ENCODE data around the gene KRT8. TPM values are rescaled to one million over a fixed set of nuclear protein-coding genes. Genes with fewer than 3 reads are reported as not detected.

Gene KRT8
- total RNA-seq, 1 donor from 2014 or later = 8.3 TPM

DNA sequence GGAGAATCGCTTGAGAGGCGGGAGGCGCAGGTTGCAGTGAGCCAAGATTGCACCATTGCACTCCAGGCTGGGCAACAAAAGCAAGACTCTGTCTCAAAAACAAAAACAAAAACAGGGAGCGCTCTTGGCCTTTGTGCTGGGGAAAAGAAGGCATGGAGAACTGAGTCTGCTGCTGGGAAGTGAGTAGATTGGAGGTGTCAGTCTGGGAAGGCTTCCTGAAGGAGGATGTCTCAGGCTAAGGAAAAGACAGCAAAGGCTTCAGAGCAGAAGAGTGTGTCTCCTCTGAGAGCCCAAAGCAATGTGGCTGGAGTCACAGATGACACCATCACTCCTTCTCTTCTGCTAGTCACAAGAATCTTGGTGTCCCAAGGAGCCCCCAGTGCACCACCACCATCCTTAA lies 23.1 kb upstream of the KRT8 start:
- no peaks in the 10 kb centered on the region for H3K36me3 Mint-ChIP-seq (ENCODE audit: low read depth)
- peak overlapping the region; percentile 37 for H3K27ac Mint-ChIP-seq (ENCODE audit: unreplicated experiment)
- H3K4me1 Mint-ChIP-seq = peaks cover 19% of the 10 kb centered on the region
- TF ChIP-seq, protein P1, sequence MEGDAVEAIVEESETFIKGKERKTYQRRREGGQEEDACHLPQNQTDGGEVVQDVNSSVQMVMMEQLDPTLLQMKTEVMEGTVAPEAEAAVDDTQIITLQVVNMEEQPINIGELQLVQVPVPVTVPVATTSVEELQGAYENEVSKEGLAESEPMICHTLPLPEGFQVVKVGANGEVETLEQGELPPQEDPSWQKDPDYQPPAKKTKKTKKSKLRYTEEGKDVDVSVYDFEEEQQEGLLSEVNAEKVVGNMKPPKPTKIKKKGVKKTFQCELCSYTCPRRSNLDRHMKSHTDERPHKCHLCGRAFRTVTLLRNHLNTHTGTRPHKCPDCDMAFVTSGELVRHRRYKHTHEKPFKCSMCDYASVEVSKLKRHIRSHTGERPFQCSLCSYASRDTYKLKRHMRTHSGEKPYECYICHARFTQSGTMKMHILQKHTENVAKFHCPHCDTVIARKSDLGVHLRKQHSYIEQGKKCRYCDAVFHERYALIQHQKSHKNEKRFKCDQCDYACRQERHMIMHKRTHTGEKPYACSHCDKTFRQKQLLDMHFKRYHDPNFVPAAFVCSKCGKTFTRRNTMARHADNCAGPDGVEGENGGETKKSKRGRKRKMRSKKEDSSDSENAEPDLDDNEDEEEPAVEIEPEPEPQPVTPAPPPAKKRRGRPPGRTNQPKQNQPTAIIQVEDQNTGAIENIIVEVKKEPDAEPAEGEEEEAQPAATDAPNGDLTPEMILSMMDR (conservative IDR thresholded peaks at IDR 0.05) = no peak
- no peaks in the 10 kb centered on the region for H3K9me3 Mint-ChIP-seq
- H3K27me3 Mint-ChIP-seq (ENCODE audit: low read depth) = no peaks in the 10 kb centered on the region
- no peak for DNase-seq (ENCODE audit: low read depth, low spot score)
- no peak overlapping the region for H3K4me3 Mint-ChIP-seq

DNA sequence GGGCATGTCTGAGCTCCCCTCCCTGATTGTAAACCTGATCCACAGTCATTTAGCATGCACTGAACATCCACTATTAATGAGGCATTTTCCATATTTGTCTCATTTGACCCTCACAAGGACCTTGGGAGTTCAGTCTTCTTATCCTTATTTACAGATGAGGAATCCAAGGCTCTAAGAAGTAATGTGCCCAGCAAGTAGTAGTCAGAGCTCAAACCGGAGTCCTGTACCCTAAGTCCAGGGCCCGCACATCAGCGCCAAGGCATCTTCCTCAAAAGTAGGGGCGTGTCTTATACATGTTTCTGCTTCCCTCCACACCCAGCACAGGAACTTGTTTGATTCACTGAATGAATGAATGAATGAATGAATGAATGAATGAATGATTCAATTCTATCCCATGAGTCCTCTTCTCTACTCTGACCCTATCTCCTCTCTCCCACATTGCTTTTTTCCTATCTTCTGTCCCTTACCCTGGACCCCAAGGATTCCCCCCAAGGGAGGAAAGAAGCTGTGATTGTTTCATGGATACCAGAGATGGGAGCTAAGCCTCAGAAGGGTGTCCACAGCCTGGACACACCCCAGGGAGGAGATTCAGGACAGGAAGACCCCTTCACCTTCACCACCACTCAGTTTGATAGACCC lies 21.8 kb upstream of the KRT8 start:
- TF ChIP-seq, protein P1 (conservative IDR thresholded peaks at IDR 0.05) = no peak
- Mint-ChIP-seq H3K9me3 (no peaks in the 10 kb centered on the region), H3K4me1 (peaks cover 19% of the 10 kb centered on the region), H3K27me3 (ENCODE audit: low read depth) (no peaks in the 10 kb centered on the region), H3K27ac (ENCODE audit: unreplicated experiment) (peak overlapping the region; percentile 20), H3K36me3 (ENCODE audit: low read depth) (no peaks in the 10 kb centered on the region), H3K4me3 (no peak overlapping the region)
- no peak for DNase-seq (ENCODE audit: low read depth, low spot score)

DNA sequence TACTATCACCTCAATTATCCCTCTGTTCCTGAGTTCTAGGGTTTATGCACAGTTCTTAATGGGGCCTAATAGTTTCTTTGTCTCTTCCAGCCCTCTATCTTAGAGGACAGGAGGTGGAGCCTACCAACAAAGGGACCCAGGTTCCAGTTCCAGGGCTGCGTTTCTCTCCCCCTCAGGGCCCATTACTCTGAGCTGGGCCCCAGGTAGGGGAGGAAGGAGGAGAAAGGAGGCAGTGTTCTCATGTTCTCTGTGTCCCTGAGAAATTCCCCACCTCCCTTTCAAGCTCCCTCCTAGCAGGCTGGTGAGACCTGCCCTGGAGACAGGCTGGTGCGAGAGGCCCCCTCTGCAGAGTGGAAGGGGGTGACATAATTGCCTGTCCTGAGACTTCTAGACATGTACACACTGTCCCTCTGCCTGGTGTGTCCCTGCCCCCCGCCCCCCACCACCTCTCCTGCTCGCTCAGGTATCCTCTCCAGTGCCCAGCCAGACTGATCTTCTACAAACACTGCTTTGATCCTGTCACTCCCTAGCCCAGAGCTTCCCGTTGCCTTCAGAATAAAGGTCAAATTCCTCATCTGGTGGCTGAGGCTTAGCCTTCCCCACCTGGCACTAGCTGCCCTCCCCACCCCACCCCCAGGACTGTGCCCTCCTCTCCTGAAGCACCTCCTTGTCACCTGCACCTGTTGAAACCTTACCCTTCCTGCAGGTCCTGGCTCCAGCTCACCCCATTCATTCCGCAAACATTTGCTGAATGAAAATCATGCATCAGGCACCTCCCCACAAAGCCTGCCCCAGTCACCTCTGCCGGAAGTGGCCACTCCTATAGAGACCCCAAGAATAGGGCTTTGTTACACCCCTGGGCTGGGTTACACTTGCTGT lies 21.1 kb upstream of the KRT8 start:
- no peak overlapping the region for H3K4me3 Mint-ChIP-seq
- peaks cover 27% of the 10 kb centered on the region for H3K4me1 Mint-ChIP-seq
- H3K36me3 Mint-ChIP-seq (ENCODE audit: low read depth) = no peaks in the 10 kb centered on the region
- no peak for DNase-seq (ENCODE audit: low read depth, low spot score)
- TF ChIP-seq, protein P1 (conservative IDR thresholded peaks at IDR 0.05) = no peak
- H3K9me3 Mint-ChIP-seq = no peaks in the 10 kb centered on the region
- H3K27me3 Mint-ChIP-seq (ENCODE audit: low read depth) = no peaks in the 10 kb centered on the region
- no peak overlapping the region for H3K27ac Mint-ChIP-seq (ENCODE audit: unreplicated experiment)

DNA sequence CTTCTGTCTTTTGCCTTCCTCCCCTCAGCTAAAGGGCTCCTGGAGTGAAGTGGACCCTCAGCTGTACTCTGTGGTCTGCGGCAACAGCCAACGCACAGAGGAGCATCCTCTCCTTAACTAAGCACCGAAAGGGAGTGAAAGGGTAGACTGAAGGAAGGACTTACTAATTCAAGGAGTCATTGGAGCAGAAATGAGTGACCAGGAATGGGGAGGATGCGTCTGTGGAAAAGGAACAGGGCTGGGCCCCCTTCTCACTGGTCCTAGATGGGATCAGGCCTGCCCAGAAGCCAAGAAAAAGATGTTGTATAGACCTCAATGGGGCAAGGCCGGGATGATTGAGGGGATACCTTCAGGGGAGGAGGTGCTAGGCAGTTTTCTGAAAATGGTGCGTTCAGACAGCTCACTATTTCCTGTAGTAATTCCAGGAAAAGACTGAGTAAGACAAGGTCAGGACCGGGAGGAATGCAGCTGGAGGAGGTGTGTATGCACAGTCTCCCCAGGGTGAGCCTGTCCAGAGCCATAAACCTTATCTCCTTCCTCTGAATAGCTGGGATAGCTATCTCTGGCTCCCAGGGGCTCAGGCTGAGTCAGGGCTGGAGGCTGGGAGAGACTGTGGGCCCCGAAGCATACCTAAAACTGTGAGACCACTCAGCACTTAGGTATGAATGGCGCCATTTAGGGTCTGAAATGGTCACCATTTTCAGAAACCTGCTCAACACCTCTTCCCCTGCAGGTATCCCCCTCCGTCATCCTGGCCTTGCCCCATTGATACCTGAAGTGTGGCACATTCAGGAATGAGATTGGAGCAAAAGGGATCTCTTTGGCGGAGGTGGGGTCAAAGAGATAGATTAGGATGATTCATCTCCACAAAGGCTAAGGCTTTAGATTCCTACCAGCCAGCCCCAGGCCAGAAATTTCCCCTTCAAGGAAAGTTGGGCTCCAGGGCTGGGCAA lies 20.2 kb upstream of the KRT8 start:
- Mint-ChIP-seq H3K27ac (ENCODE audit: unreplicated experiment) (no peak overlapping the region), H3K36me3 (ENCODE audit: low read depth) (no peaks in the 10 kb centered on the region)

More for the DNA sequence above, 20.2 kb upstream of the KRT8 start:
- Mint-ChIP-seq H3K4me1 (peaks cover 33% of the 10 kb centered on the region), H3K9me3 (no peaks in the 10 kb centered on the region), H3K4me3 (no peak overlapping the region), H3K27me3 (ENCODE audit: low read depth) (no peaks in the 10 kb centered on the region)
- TF ChIP-seq, protein P1 (conservative IDR thresholded peaks at IDR 0.05) = no peak
- DNase-seq (ENCODE audit: low read depth, low spot score) = no peak

Measured in neural crest cell (in vitro differentiated cells).